ENCODE measurements around the gene MBD4. TPM values are rescaled to one million over a fixed set of nuclear protein-coding genes. Genes with fewer than 3 reads are reported as not detected.

MBD4 gene
- total RNA-seq, 1 experiment from 2014 or later = 40.1 TPM

DNA sequence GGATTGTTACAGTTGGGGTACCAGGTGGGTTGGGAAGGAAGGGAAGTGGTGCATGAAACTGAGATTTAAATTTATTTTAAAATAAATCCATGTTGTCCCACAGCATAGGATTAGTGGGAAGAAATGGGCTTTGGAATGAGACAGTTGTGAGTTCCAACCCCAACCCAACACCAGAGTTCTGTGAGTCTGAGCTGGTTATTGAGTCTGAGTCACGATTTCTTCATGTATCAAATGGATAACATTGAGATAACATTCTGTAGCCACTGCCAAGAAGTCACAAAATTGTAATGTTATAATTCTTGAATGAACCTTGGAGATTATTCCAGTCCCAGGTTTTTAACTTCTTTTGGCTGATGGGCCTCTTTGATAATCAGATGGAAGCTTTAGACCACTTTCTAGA is 14.0 kb upstream of the MBD4 start:
- TF ChIP-seq, protein P1, sequence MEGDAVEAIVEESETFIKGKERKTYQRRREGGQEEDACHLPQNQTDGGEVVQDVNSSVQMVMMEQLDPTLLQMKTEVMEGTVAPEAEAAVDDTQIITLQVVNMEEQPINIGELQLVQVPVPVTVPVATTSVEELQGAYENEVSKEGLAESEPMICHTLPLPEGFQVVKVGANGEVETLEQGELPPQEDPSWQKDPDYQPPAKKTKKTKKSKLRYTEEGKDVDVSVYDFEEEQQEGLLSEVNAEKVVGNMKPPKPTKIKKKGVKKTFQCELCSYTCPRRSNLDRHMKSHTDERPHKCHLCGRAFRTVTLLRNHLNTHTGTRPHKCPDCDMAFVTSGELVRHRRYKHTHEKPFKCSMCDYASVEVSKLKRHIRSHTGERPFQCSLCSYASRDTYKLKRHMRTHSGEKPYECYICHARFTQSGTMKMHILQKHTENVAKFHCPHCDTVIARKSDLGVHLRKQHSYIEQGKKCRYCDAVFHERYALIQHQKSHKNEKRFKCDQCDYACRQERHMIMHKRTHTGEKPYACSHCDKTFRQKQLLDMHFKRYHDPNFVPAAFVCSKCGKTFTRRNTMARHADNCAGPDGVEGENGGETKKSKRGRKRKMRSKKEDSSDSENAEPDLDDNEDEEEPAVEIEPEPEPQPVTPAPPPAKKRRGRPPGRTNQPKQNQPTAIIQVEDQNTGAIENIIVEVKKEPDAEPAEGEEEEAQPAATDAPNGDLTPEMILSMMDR (conservative IDR thresholded peaks at IDR 0.05) = no peak
- Histone ChIP-seq H3K27me3 (ENCODE audit: insufficient read depth, low read length) (no peaks in the 10 kb centered on the region), H2BK15ac (ENCODE audit: low read depth, low read length) (no peak overlapping the region), H3K23ac (ENCODE audit: insufficient read length, low read depth, low read length) (no peak overlapping the region), H4K91ac (ENCODE audit: insufficient read length, low read depth, low read length) (no peak overlapping the region), H4K20me1 (ENCODE audit: control insufficient read depth, insufficient read depth, insufficient read length) (no peaks in the 10 kb centered on the region), H2BK5ac (ENCODE audit: insufficient read length, low read length) (no peak overlapping the region), H2BK120ac (ENCODE audit: low read depth, low read length, poor library complexity, severe bottlenecking) (no peak overlapping the region), H2AK5ac (ENCODE audit: insufficient read length, low read length) (no peak overlapping the region), H3K14ac (ENCODE audit: insufficient read depth, low read length) (no peak overlapping the region), H3K4me1 (ENCODE audit: insufficient read depth, low read length) (peaks cover 3% of the 10 kb centered on the region; the same call in 1 of the 2 replicates), H3K23me2 (ENCODE audit: insufficient read length, low read depth, low read length, poor library complexity, severe bottlenecking) (no peaks in the 10 kb centered on the region), H3T11ph (ENCODE audit: low read length) (no peak overlapping the region), H4K8ac (replicated peaks; ENCODE audit: insufficient read length, low read depth, low read length) (no peak overlapping the region), H3K4ac (ENCODE audit: low read depth, low read length) (no peak overlapping the region), H3K79me2 (ENCODE audit: insufficient read depth, low read length) (no peaks in the 10 kb centered on the region), H2AFZ (ENCODE audit: low read length) (no peak overlapping the region), H3K79me1 (ENCODE audit: insufficient read depth, low read depth, low read length, poor library complexity, severe bottlenecking) (no peaks in the 10 kb centered on the region), H4K5ac (ENCODE audit: insufficient read length, low read depth, low read length) (no peak overlapping the region), H3K56ac (ENCODE audit: insufficient read length, low read depth, low read length) (no peak overlapping the region), H3K9ac (ENCODE audit: extremely low read depth, insufficient read length, low read length) (no peak overlapping the region), H2BK20ac (ENCODE audit: low read depth, low read length, poor library complexity, severe bottlenecking) (no peak overlapping the region), H3K4me2 (ENCODE audit: insufficient read depth, insufficient read length, low read length) (no peak overlapping the region), H3K18ac (ENCODE audit: insufficient read length, low read depth, low read length) (no peak overlapping the region), H2BK12ac (ENCODE audit: insufficient read length, low read depth, low read length) (no peak overlapping the region), H3K9me3 (ENCODE audit: control insufficient read depth, low read depth, low read length) (no peaks in the 10 kb centered on the region), H3K27ac (ENCODE audit: insufficient read length, low read depth, low read length) (no peak overlapping the region)
- H3K4me3 Mint-ChIP-seq = no peak overlapping the region
- H3K9me3 Mint-ChIP-seq = no peaks in the 10 kb centered on the region
- DNase-seq = no peak
- H3K4me1 Mint-ChIP-seq = peaks cover 17% of the 10 kb centered on the region in 2 experiments
- no peak overlapping the region for H3K27ac Mint-ChIP-seq
- peaks cover 4 to 27% (median 15%) of the 10 kb centered on the region in 3 experiments; a peak in 6 of 7 replicates for H3K36me3 Mint-ChIP-seq (ENCODE audit: insufficient read depth in 1 of 3, low read depth in 3 of 3)
- H3K27me3 Mint-ChIP-seq (ENCODE audit: low read depth) = no peaks in the 10 kb centered on the region
- WGBS (ENCODE audit: extremely low coverage, insufficient read length, low lambda C conversion rate) = no CpG with 5 or more reads among the region's 1 CpG

All from H9 (cell line).